ENCODE measurements around the gene COLQ.
"Not testable (repeated sequence)": the region's sequence is repeated elsewhere in the genome, so short reads cannot be mapped to it uniquely, and the experiment has no call there.

Gene COLQ

GRCh38 chr3:15521573-15521965 is at the start of gene COLQ:
Gene COLQ (minus strand): TSS chr3:15521706. CDS start chr3:15521625, 81 bp downstream.
- no peak for DNase-seq

- no peak for DNase-seq
Measured at GRCh38 chr3:15563190-15563589, 41.7 kb upstream of the COLQ start.

GRCh38 chr3:15562560-15562959 is 41.1 kb upstream of the COLQ start:
- DNase-seq: no peak

- DNase-seq: no peak
Measured at GRCh38 chr3:15558581-15558980, 37.1 kb upstream of the COLQ start.

DNA sequence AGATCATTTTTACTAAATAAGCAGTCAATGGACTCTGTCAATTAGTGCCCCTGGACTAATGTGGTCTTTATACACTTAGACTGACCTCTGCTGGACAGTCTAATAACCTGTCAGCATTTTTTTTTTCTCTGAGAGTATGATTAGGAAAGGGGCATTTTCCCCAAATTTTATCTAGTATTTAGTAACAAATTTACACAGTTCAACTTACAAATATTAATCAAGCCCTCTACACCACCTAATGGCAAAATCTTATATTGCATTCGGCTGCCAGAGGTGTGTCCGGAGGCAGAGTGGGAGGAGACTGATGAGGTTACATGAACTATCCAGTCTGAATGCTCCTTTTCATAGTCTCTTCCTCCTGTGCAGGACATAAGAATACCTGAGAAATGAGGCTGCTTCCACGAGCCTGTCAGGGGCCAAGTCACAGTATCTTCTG is 36.0 kb upstream of the COLQ start:
- DNase-seq: peak; percentile 85

DNA sequence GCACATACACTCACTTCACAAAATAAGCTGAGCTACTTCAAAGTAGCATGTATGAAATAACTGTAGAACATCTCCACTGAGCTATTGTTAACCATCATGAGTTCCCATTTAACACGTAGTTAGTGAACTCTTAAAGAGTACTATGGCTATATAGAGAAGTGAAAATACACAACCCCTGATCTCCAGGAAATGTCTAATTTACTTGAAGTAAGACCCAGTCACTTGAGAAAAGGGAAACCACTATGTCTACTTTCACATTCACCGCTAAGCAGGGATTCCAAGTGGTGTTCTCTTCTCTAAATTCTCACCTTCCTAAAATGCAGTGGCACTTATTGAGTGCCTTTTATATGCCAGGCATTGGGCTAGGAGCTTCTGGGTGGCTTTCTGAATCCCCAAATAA is 35.0 kb upstream of the COLQ start:
- DNase-seq: peak; percentile 23

DNA sequence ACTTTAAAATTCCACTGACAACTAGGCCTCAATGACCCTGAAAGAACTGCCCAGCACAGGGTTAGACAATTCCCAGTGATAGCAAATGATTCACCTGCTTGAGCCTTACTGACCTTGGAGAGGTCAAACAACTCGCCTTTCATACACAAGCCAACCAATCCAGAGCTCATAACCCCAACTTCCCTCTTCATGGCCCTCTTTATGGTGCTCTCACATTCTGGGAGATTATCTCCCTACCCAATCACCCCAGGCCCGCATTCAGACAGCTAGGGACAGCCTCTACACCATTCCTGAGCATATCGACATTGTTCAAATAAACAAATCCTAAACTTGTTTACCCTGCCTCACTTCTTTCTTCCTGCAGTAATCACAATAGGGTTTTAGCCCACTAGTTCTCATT is 32.2 kb upstream of the COLQ start:
- DNase-seq: no peak

DNA sequence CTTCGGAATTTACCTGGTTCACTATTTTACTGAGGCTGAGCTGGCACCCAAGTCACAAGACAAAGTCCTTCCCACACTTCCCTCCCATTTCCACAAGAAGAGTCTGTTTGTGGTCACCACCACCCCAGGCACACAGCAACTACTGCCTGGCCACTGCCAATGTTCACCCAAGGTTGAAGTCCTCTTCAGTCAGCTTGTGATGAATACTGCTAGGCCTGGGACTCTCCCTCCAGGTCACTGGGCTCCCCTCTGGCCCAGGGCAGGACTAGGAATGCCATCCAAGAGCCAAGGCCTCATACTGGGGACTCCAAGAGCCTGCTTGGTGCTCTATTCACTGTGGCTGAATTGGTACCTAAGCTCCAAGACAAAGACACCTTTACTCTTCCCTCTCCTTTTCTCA is 30.4 kb upstream of the COLQ start:
- no peak for DNase-seq

DNA sequence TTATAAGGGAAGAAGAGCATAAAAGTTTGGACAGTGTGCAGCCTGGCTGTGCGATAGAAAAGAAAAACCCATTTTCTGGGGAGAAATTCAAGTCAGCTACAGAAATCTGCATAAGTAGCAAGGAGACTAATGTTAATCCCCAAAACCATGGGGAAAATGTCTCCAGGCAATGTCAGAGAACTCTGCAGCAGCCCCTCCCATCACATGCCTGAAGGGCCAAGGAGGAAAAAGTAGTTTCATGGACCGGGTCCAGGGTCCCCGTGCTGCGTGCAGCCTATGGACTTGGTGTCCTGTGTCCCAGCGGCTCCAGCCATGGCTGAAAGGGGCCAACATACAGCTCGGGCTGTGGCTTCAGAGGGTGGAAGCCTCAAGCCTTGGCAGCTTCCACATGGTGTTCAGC is 28.3 kb upstream of the COLQ start:
- DNase-seq: no peak

DNA sequence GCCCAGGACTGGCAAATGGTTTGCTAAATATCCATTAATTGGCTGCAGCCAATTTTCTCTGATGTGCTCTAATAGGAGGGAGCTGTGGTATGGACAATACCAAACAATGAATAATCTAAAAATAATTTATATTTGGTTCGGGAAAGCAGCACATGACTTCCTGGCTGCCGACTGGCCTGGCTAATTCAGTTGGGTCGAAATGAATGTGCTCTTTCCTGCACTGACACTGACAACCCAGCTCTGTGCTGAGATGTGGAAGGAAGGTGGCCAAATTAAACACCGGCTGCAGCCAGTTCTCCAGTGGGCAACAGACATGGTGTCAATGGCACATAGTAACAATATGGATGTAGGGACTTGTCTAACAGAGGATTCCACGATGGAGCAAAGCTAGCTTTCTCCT is 21.1 kb upstream of the COLQ start:
- DNase-seq: no peak

- no peak for DNase-seq
Measured at GRCh38 chr3:15541371-15541770, 19.9 kb upstream of the COLQ start.

DNA sequence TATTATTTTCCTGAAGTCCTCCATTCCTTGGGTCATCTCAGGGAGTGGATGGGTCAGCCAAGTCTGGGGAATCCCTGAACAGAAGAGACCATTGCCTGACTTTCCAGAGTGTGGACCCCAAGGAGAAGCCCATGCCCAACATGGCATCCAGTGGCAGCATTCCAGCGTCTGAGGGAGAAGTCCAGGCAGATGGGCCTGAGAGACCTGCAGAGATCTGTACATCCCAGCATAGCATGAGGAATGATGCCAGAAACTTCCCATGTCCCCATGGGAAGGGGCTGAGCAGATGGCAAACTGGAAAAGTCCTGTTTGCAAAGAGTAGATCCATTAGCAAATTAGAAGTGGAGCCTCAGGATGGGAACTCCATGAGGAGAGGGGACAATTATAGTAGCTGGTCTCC is 17.6 kb upstream of the COLQ start:
- no peak for DNase-seq

DNA sequence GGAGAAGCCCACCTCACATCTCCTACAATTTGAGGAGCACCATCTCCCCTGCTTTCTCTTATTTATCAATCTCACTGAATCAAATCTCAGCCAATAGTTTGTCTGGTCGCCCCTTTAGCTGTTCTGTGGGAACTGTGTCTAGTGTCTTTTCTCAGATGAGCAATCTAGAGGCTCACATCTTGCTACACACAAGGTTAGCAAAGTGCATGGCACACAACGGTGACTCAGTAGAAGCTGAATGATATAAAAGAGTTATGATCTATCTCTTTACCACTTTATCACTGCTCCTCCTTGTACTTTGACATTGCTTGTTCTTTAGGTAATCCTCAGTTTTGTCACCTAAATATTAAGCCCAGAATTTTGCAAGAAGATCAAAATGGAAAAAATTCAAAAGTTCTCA is 16.8 kb upstream of the COLQ start:
- no peak for DNase-seq

DNA sequence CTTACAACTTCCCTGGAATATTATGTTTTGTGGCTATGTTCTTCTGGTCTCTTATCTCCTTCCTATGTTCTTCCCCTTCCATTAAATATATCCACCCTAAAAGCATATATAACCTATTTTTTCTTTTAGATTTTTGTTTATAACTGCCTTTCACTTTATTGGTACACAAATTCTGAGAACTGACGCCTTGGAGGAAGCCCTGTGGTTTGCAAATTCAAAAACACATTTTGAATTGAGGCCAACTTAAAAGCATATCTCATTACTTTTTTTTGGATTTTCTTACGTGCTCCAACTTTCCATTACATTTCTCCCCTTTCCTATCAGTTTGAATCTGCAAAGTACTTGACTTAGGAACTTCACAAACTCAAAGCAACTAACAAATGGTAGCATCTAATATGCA is 15.3 kb upstream of the COLQ start:
- peak; percentile 28 for DNase-seq

GRCh38 chr3:15535732-15536131 is 14.2 kb upstream of the COLQ start:
- peak; percentile 20 for DNase-seq

DNA sequence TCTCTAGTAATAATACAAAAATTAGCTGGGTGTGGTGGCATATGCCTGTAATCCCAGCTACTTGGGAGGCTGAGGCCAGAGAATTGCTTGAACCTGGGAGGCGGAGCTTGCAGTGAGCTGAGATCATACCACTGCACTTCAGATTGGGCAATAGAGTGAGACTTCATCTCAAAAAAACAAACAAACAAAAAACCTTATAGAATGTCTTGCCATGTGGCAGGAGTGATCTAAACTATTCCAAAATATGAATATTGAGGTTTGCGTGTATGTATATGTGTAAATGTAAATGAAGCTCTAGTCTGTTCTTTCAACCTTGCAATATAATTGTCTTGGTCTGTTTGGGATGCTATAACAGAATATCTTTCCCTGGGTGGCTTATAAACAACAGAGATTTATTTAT is 11.1 kb upstream of the COLQ start:
- DNase-seq: not testable (repeated sequence)

DNA sequence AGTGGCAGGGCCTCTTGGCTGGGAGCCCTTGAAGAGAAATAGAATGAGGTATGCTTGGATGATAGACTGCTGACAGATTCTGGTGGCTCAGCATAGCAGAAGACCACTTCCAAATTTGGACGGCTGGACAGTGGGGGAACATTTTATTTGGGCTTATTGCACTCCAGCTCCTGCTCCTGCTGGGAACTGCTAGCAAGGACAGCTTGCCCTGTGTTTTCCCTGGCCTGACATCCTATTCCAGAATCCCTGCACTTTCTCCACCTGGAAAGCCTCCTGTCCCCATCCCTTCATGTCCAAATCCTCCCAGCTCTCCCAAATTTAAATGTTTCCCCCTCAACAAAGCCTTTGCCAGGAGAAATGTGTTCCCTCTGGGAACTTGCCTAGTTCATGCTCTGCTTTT is 9.8 kb upstream of the COLQ start:
- no peak for DNase-seq

DNA sequence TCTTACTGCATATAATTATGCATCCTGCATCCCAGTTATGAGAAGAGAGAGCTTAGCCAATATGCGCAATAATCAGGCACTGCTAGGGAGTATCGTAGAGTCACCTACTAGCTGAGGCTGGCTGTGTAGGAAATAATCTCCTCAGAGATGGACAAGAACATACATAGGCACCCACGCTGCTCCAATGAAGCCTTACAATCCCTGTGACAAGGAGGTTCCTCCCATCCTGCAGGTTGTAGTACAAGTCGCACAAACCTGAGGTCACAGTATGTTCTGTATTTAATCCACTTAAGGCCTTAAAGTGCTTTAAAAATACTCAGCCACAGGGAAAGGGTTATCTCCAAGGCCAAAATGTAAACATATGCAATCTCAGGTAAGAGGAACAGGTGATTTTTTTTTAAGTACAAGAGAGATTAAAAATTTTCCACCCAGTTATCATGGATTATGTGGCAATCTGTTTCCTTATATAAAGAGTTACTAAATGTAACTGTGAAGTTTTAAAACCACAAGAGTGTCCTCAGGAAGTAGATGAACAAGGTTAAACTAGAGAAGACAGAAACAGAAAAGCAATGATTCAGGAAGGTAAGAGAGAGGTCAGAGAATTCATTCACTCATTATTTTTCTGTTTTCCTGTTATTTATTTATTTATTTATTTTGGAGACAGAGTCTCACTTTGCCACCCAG is 7.5 kb upstream of the COLQ start:
- DNase-seq: no peak

DNA sequence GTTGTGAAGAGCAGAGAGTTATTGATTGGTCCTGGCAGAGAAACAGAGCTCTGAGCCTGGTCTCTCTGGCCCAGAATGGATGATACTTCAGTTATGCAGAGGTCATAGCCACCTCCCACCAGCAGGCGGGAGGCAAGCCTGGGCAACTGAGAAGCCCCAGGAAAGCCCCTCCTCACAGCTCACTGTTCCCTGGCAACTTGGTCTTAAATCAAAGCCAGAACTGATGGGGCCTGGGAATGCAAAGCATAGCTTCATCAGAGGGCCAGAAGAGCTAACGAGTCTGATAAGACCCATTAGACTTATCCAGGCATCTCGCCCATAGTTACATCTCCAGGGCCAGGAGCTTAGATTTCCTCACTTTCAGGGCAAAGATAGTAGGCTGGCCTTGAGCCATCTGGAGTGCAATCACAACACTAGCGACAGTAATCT is 5.5 kb upstream of the COLQ start:
- no peak for DNase-seq

DNA sequence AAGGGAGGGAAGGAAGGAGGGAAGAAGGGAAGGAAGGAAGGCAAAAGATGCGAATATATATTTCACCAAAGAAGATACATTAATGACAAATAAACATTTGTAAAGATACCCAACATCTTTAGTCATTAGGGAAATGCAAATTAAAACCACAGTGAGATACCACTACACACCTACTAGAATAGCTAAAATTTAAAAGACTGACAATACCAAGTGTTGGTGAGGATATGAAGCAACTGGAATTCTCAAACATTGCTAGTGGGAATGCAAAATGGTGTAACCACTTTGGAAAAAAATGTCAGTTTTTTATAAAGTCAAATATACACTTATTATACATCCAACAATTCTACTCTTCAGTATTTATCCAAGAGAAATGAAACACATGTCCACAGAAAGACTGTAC is 4.3 kb upstream of the COLQ start:
- no peak for DNase-seq

DNA sequence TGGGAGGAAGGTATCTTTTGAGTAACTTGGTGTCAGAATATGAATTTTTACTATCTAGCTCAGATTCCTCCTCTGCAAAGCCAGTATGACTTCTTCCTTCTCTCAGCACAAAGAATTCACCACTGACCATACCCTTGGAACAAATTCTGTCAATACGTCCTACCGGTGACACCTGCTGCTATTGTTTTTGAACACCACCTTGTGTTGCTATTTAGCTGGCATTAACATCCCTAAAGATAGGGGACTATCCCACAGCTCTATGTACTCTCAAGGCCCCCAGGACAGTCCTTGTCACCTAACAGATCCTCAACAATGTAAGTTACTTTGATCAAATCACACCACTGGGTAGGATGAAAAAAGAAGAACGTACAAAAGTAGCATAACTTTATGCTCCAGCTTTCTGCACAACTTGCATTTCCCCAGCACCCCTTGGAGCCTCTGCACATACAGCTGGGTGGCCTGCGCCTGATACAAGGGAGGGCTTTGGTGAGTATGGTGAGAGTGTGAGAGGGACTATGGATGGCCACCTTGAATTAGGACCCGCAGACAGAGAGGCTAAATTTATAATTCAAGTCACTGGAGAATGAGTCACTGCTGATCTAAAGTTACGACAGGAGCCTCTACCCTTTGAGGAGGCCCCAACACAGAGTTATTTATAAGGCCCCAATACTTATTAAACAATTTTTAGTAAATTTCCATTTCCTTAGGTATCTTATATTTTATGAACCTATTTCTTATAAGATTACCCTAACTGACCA is 2.3 kb upstream of the COLQ start:
- DNase-seq: no peak

DNA sequence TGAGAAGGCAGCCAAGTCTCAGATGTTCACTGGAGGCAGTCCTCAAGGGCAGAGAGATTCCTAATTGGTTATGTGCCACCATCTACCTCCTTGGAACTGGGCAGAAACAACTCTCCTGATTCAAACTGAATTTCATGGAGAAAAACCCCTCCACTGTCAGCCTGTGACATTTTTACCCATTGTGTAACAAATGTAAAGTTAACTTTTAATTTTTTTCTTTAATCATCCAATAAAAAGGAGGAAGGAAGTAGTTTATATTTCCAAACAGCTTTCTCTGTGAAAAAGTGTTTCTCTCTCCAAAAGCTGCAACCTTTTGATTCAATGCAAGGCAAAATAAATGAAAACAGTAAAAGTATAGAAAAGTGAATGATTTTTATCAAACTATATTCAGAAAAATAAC is 510 bp upstream of the COLQ start:
- DNase-seq: no peak

- no peak for DNase-seq
Measured at GRCh38 chr3:15520804-15521572, 518 bp downstream of the COLQ start.

DNA sequence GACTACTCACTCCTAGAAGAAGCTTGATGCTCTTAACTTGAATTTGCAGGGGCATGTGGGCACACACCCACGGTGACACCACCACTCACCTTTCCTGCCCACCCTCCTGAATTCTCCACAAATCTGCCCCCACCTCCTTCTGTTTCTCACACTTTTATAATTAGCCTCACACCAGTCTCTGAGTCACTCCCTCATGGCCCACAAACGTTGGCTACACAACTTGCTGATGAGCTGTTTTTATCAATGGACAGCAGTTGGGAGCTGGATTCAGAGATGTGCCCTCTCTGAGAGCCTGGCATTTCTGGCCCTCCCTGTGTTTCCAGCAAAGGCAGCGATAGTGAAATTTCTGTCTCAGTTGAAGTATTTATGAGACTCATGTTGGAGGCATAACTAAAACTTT is 1.3 kb downstream of the COLQ start:
- peak; percentile 11 for DNase-seq

Measured in CD4-positive, alpha-beta T cell treated with Interleukin-12 subunit alpha and Interleukin-12 subunit beta, for 1 hour (primary cell).